Measurements from ENCODE around the gene ETV2.
A peak's percentile ranks its signal among the peaks of the same experiment; 100 is the strongest.
"Not testable (repeated sequence)": the region's sequence is repeated elsewhere in the genome, so short reads cannot be mapped to it uniquely, and the experiment has no call there.

Gene ETV2, protein sequence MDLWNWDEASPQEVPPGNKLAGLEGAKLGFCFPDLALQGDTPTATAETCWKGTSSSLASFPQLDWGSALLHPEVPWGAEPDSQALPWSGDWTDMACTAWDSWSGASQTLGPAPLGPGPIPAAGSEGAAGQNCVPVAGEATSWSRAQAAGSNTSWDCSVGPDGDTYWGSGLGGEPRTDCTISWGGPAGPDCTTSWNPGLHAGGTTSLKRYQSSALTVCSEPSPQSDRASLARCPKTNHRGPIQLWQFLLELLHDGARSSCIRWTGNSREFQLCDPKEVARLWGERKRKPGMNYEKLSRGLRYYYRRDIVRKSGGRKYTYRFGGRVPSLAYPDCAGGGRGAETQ

DNA sequence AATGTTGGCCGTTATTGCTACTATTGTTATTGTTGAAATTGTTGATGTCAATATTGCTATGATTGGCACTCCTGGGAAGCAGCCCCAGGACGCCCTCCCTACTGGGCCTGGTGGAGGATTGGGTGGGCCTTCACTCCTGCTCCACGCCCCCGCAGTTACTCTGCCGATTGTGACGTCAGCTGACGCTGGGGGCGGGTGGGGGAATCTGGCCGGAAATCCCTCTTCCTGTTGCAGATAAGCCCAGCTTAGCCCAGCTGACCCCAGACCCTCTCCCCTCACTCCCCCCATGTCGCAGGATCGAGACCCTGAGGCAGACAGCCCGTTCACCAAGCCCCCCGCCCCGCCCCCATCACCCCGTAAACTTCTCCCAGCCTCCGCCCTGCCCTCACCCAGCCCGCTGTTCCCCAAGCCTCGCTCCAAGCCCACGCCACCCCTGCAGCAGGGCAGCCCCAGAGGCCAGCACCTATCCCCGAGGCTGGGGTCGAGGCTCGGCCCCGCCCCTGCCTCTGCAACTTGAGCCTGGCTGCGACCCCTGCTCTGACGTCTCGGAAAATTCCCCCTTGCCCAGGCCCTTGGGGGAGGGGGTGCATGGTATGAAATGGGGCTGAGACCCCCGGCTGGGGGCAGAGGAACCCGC, at the start of gene ETV2:
ETV2 (plus strand) TSS at position 231 of the 637 bp plus-strand sequence. CDS start 716 bp downstream, outside the sequence.
- DNase-seq = peak; percentile 69

DNA sequence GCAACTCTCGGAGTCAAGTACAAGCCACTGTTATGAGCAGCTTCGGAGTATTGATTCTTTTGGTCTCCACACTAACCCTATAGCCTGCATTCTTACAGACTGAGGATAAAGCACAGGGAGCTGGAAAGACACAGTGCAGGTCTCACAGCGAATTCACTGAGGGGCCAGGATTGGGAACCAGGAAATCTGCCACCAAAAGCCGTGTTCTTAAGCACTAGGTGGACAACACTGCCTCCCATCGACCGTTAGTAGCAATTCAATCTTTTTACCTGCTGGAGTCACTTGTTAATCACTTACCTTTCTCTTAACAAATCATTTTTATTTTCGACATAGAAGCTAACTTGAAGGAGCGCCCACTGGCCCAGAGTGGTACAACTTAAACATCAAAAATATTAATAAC, 49.3 kb upstream of the ETV2 start:
- DNase-seq = peak; percentile 39

DNA sequence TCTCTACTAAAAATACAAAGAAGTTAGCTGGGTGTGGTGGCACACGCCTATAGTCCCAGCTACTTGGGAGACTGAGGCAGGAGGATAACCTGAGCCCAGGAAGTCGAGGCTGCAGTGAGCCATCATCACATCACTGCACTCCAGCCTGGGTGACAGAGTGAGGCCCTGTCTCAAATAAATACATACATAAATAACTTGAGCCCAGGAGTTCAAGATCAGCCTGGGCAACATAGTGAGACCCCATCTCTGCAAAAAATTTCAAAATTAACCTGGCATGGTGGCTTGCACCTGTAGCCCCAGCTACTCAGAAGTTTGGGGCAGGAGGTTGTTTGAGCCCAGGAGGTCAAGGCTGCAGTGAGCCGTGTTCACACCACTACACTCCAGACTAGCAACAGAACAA, 46.5 kb upstream of the ETV2 start:
- DNase-seq = not testable (repeated sequence)

DNA sequence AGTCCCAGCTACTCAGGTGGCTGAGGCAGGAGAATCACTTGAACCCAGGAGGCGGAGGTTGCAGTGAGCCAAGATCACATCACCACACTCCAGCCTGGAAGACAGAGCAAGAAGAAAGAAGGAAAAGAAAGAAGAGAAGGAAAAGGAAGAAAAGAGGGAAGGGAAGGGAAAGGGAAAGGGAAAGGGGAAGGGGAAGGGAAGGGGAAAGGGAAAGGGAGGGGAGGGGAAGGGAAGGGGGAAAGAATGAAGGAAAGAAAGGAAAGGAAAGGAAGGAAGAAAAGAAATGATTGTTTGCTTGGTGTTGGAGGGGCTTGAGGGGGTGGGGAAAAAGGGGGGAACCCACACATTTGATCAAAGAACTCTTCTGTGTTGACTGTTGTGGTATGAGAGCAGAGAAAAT, 45.6 kb upstream of the ETV2 start:
- no peak for DNase-seq

DNA sequence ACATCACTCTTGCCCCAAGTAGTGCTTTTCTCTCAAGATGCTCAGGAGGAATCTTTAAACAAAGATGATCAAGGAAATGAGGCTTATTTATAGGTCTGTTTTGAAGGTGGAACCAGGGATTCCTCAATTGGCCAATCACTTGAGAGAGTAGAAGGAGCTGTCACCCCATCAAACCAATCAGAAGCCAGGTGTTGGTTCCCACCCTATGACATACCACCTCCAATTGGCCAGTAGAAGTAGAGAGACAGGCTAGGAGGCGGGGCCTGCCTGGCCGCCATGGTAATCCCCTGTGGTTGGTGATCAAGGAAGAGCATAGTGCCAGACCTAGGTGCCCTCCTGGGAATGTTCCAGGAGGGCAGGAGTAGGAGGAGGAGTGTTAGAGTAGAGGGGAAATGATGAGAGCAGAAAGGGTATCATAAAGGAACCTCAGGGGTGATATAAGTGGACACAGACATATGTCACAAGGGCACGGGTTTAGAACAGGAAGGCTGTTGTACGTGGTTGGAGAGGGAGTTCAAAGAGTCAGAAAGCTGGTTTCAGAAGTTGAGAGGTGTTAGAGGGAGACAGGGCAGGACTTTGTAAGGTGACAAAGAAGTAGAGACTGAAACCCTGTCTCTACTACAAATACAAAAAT, 45.1 kb upstream of the ETV2 start:
- DNase-seq = peak; percentile 16

DNA sequence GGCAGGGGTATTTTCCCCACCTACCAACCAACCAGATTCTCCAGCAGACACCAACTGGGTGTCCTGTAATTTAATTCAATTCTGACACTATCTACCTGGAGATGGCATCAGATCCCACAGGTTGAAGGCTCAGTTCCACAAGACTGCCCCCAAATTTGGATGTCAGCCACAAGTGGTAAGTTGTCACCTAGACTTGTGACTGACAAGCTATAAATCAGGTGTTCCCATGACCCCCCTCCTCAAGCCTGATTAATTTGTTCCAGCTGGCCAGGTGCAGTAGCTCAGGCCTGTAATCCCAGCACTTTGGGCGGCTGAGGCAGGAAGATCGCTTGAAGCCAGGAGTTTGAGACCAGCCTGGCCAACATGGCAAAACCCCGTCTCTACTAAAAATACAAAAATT, 39.6 kb upstream of the ETV2 start:
- no peak for DNase-seq

DNA sequence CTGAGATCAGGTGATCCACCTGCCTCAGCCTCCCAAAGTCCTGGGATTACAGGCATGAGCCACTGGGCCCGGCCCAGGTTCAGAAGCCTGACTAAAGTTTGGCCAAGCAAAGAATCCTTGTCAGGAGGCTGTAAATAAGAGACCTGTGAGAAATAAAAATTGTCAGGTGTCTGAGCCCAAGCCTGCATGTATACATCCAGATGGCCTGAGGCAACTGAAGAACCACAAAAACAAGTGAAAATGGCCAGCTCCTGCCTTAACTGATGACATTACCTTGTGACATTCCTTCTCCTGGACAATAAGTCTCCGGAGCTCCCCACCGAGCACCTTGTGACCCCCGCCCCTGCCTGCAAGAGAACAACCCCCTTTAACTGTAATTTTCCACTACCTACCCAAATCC, 37.1 kb upstream of the ETV2 start:
- DNase-seq = not testable (repeated sequence)

DNA sequence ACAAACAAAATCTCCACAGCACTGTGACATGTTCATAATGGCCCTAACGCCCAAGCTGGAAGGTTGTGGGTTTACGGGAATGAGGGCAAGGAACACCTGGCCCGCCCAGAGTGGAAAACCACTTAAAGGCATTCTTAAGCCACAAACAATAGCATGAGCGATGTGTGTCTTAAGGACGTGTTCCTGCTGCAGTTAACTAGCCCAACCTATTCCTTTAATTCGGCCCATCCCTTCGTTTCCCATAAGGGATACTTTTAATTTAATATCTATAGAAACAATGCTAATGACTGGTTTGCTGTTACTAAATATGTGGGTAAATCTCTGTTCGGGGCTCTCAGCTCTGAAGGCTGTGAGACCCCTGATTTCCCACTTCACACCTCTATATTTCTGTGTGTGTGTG, 34.4 kb upstream of the ETV2 start:
- DNase-seq = peak; percentile 4

DNA sequence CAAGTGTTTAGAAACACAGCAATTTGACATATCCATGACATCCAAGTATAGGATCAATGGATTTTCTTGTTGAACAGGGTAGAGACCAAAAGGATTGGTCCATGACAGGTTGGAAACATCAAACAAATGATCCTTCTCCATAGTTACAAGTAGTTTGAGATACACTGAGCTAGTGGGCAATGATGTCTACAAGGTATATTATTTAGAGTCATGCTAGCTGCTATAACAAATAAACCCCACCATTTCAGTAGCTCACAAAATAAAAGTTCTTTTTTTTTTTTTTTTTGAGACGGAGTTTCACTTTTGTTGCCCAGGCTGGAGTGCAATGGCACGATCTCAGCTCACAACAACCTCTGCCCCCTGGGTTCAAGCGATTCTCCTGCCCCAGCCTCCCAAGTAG, 33.9 kb upstream of the ETV2 start:
- DNase-seq = no peak

DNA sequence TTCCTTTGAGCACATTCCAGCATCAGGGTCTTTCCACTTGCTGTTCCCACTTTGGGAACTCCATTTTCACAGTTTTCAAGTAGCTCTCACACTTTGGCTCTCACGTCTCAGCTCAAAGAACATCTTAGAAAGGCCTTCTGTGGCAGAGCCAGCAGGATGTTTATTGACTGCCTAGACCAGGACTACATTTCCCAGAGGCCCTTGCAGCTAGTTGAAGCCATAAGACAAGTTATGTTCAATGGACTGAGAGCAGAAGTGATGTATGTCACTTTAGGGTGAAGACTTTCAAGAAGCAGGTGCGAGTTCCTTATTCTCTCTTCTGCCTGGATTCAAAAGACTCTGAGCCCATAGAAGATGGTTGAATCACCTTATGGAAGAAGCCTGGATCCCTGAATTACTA, 33.3 kb upstream of the ETV2 start:
- DNase-seq = peak; percentile 13

DNA sequence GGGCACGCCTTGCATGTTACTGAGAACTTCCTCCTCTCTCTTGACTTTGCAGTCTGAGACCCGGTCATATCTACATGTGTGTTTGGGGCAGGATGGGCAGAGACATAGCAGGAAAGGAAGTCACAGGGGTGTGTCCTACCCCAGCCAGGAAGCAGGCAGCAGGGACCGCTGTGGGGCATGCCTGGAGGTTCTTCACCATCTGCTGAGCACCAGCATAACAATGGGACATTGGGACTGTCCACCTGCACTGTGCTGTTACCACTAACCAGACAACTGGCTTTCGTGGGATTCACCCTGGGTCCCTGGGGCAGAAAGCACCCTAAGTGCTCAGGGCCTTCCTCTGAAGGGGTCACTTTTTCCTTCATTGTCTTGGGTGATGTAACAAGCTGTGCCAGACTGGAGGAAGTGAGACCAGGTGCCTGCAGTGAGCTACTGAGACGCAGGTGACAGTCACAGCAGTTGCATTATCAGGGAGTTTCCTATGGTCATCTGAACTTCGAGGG, 31.6 kb upstream of the ETV2 start:
- peak; percentile 11 for DNase-seq

DNA sequence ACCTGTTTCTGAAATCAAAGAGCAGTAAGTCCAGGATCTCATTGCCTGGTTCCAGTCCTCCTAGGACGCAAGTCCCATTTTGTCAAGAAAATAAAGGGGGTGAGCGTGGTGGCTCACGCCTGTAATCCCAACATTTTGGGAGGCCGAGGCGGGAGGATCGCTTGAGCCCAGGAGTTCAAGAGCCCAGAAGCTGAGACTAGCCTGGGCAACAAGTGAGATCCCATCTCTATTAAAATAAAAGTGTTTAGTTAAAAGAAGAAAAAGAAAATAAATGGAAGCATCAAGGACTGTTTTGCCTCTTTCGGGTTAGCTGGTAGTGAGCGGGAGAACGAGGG, 29.4 kb upstream of the ETV2 start:
- DNase-seq = no peak

DNA sequence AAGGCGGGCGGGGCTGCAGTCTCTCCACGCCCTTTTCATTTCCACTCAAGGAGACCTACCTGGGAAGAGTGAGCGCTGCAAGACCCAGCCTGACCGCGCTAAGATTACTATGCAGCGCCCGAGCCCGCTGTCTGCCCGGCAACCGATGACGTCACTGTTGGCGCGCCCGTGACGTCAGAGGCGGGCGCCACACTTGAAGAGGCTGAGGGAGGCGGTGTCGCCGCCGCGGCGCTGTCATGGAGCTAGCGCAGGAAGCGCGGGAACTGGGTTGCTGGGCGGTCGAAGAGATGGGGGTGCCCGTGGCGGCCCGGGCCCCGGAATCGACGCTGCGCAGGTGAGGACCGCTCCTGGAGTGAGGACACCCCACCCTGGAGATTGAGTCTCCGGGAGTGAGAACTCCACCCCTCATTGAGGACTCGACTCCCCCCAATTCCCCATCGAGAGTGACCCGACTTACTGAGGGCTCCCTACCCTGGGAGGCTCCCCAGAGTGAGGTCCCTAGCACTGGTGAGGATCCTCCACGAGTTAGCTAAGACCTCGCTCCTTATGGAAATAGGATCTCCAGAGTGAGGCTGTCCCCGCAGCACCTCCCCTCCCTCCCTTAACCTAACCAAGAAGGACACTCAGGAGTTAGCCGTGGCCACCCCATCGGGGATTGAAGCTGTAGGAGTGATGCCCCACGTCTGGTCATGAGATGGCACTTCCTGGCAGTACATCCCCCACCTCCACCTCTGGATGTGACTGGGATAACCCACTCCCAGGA, 28.8 kb upstream of the ETV2 start, which contains the start of gene HAUS5:
HAUS5 (plus strand) TSS at position 177 of the 763 bp plus-strand sequence; CDS start at position 237, 60 bp downstream.
- peak; percentile 98 for DNase-seq

DNA sequence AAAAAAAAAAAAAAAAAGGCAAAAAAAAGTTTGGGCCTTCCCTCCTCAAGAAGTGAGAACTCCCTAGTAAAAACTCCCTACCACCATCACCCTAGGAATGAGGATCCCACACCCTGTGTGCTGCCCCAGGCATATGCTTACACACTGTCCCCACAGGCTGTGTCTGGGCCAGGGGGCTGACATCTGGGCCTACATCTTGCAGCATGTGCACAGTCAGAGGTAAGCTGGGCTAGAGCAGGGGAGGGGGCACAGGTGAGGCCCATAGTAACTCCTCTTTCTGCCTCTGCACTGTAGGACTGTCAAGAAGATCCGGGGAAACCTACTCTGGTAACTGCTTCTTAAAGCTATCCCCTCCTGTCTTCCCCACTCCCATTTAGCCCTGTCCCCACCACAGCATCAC, 28.0 kb upstream of the ETV2 start:
- DNase-seq = no peak

DNA sequence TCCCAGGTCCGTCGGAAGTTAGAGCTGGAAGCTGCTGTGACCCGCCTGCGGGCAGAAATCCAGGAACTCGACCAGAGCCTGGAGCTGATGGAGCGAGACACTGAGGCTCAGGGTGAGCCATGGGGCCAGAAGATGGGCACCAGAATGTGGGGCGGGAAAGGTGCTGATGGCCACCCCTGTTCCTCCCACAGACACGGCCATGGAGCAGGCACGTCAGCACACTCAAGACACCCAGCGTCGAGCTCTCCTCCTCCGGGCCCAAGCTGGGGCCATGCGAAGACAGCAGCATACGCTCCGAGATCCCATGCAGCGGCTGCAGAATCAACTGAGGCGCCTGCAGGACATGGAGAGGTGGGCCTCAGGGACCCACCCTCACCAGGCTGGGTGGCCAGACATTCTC, 26.5 kb upstream of the ETV2 start:
- no peak for DNase-seq

DNA sequence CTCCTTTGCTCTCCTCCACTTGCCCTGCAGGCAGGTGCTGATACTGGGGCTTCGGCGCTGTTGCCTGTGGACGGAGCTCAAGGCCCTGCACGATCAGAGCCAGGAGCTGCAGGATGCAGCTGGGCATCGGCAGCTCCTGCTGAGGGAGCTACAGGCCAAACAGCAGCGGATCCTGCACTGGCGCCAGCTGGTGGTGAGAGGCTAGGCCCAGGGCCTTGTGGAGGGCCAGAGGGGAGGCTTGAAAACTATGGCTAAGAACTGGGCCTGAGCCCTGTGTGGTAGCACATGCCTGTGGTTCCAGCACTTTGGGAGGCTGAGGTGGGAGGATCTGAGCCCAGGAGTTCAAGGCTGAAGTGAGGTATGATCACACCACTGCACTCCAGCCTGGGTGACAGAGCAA, 22.7 kb upstream of the ETV2 start:
- no peak for DNase-seq

DNA sequence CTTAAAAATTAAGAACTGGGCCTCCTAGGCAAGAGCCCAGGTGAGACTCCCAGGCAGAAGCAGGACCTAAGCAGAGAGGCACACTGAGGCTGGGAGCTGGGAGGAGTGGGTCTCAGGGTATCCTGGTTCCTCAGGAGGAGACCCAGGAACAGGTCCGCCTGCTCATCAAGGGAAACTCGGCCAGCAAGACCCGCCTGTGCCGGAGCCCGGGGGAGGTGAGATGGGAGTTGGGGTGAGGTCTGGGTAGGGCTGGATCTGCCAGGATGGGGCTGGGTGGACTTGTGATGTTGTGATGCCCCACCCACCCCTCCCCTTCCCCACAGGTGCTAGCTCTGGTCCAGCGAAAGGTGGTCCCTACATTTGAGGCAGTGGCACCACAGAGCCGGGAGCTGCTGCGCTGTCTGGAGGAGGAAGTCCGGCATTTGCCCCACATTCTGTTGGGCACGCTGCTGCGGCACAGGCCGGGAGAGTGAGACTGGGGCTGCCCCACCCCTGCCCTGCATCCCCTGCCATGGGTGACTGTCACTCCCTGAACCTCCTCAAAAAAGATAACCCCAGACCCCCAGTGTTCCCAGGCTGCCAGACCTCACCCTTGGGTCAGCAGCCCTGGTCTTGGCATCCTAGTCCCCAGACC, 22.1 kb upstream of the ETV2 start:
- no peak for DNase-seq

DNA sequence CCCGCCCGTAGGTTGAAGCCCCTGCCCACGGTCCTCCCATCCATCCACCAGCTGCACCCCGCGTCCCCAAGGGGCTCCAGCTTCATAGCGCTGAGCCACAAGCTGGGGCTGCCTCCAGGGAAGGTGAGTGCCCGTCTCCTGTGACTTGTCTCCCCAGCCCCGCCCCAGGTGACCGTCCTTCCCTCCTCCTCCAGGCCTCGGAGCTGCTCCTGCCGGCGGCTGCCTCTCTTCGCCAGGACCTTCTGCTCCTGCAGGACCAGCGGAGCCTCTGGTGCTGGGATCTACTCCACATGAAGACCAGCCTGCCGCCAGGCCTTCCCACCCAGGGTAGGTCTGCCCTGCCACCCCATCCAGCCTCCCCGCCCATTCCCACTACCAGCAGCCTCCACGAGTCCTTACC, 21.5 kb upstream of the ETV2 start:
- DNase-seq = no peak

DNA sequence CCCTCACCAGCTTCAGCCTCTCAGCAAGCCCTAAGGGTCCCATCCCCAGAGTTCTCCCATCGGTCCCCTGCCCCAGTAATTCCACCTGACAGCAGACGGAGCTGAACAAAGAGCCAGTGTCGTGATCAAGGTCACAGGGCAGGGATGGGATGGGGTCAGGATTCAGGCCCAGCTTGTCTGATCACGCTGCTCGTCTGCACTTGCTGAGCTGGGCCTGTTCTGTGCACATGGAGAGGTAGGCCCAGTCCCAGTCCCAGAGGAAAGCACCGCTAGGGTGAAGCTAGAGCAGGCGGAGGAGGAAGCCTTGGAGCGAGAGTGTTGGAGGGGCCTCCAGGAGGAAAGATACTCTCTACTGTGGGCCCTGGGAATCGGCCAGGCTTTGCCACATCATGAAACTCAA, 19.8 kb upstream of the ETV2 start:
- no peak for DNase-seq

DNA sequence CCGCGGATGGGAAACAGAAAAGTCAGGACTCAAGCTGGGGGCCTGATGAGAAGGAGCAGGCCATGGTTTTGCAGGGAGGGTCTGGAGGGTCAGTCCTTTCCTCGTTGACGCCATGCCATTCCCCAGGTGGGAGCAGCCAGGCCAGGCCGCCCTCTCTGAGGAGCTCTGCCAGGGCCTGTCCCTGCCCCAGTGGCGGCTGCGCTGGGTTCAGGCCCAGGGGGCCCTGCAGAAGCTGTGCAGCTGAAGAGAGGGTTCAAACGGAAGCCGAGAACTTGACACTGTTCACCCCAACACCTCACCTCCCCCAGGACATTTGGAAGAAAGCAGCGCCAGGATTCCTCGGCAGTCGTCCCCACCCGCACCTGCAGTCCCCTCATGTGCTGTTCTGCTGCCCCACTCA, 18.8 kb upstream of the ETV2 start:
- no peak for DNase-seq

DNA sequence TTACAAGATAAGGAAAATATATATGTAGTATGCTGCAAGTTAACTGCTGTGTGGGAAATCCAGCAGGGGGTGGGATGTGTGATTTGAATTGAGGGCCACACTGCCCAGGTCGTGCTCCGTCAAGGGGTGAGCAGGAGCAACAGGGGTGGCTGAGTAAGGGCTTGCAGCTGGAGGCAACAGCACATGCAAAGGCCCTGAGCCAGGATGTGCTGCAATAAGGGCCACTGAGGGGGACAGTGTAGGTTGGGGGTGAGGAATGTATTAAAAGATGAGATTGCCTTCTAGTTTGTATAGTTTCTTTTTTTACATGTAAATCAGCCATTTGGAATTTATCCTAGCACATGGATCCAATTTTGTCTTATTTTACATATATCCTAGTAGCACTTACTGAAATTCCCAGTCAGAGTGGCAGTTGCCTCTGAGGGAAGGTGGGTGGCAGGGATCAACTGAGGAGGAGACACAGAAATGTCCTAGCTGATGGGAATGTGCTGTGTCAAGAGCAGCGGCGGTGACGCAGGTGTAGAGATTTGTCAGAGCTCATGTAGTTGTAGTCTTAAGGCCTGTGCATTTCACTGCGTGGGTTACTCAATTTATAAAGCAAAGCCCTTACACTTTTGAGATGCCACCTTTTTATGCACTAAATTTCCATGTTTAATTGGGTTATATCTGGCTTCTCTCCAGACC, 18.1 kb upstream of the ETV2 start:
- DNase-seq = no peak

DNA sequence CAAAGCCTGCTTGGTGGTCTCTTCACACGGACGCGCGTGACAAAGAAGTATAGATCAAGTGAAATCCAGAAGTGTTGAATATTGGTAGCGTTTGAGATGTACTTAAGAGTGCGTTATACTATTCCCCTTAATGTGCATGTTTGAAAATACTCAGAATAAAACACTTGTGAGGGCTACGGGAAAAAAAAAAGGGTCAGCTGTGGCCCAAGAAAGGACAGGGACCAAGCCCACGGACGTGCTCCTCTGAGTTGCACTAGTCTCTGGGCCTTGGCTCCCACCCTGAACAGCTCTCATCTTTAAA, 13.3 kb upstream of the ETV2 start:
- no peak for DNase-seq

All from OCI-M1 (cell line).